Upper lobe of right lung (tissue), 1 donor: Measurements from ENCODE around the gene DCUN1D4. TPM values are rescaled to one million over a fixed set of nuclear protein-coding genes. Genes with fewer than 3 reads are reported as not detected.

ENCODE experiments used
- ATAC-seq: fragments of 200-7000 bp; cut with Tn5 transposase; one replicate; pipeline ENCODE4 v1.9.1; 2020; ENCODE audit warnings: mild to moderate bottlenecking, moderate library complexity
- DNase-seq: peaks from one replicate; pipeline ENCODE4 v3.0.0-alpha.2; 2020
- H3K27ac ChIP-seq: fragments of 200-600 bp; one replicate; pipeline ENCODE4 v1.8.0; 2022
- H3K27me3 ChIP-seq: fragments of 200-600 bp; one replicate; pipeline ENCODE4 v1.8.0; 2022; ENCODE audit warnings: mild to moderate bottlenecking
- H3K36me3 ChIP-seq: fragments of 200-600 bp; one replicate; pipeline ENCODE4 v1.8.0; 2022
- H3K4me1 ChIP-seq: fragments of 200-600 bp; one replicate; pipeline ENCODE4 v1.8.0; 2022
- H3K4me3 ChIP-seq: fragments of 200-600 bp; one replicate; pipeline ENCODE4 v1.8.0; 2022; ENCODE audit warnings: mild to moderate bottlenecking
- H3K9me3 ChIP-seq: fragments of 200-600 bp; one replicate; pipeline ENCODE4 v1.8.0; 2022
- intact Hi-C: fragments of 100-400 bp; cut with DNase I; formaldehyde crosslinking; loops from one replicate; pipeline ENCODE4 v1.11.0; 2022
- total RNA-seq: library from RNA; stranded (reverse); fragmentation: NEBNext Ultra II Directional; extraction: Animal tissue kit (Norgen Biotek cat#: 25700); gene quantifications from one replicate; pipeline ENCODE4 v1.2.1, GENCODE V29; 2021
- TF ChIP-seq, protein P1 (sequence below): fragments of 200-600 bp; IDR thresholded peaks from one replicate; pipeline ENCODE4 v1.8.0; 2022; ENCODE audit warnings: antibody characterized with exemption
- donor health status: DM: no; HTN: yes; CAD: no; lungs with severe emphysema.

The DCUN1D4 gene
- total RNA-seq, 1 donor from 2014 or later, result 42.7 TPM

DNA sequence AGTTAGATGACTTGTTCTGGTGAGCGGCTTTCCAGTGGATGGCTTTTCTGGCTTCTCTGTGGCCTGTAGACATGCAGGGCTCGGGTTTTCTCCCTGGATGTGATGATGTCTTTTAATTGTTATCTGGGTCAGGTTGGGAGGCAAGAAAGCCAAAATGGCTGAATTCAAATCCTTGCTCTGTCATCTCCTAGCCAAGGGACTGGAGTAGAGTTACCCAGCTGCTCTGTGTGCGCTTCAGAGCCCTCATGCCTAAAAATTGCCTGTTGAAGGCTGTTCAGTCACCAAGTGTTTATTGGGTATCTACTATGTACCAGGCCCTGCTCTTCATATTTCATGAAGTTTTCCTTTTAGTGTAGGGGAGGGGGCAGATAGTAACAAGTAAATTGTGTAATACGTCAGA lies 7.3 kb downstream of the DCUN1D4 start:
- TF ChIP-seq, protein P1, sequence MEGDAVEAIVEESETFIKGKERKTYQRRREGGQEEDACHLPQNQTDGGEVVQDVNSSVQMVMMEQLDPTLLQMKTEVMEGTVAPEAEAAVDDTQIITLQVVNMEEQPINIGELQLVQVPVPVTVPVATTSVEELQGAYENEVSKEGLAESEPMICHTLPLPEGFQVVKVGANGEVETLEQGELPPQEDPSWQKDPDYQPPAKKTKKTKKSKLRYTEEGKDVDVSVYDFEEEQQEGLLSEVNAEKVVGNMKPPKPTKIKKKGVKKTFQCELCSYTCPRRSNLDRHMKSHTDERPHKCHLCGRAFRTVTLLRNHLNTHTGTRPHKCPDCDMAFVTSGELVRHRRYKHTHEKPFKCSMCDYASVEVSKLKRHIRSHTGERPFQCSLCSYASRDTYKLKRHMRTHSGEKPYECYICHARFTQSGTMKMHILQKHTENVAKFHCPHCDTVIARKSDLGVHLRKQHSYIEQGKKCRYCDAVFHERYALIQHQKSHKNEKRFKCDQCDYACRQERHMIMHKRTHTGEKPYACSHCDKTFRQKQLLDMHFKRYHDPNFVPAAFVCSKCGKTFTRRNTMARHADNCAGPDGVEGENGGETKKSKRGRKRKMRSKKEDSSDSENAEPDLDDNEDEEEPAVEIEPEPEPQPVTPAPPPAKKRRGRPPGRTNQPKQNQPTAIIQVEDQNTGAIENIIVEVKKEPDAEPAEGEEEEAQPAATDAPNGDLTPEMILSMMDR, result no peak
- no peak overlapping the region for H3K27ac ChIP-seq
- H3K27me3 ChIP-seq, result no peaks in the 10 kb centered on the region
- H3K4me1 ChIP-seq, result peaks cover 5% of the 10 kb centered on the region
- no peaks in the 10 kb centered on the region for H3K9me3 ChIP-seq
- intact Hi-C loops, result no loop called here
- ATAC-seq (no peak), DNase-seq (no peak)
- H3K36me3 ChIP-seq, result no peaks in the 10 kb centered on the region
- H3K4me3 ChIP-seq, result no peak overlapping the region

DNA sequence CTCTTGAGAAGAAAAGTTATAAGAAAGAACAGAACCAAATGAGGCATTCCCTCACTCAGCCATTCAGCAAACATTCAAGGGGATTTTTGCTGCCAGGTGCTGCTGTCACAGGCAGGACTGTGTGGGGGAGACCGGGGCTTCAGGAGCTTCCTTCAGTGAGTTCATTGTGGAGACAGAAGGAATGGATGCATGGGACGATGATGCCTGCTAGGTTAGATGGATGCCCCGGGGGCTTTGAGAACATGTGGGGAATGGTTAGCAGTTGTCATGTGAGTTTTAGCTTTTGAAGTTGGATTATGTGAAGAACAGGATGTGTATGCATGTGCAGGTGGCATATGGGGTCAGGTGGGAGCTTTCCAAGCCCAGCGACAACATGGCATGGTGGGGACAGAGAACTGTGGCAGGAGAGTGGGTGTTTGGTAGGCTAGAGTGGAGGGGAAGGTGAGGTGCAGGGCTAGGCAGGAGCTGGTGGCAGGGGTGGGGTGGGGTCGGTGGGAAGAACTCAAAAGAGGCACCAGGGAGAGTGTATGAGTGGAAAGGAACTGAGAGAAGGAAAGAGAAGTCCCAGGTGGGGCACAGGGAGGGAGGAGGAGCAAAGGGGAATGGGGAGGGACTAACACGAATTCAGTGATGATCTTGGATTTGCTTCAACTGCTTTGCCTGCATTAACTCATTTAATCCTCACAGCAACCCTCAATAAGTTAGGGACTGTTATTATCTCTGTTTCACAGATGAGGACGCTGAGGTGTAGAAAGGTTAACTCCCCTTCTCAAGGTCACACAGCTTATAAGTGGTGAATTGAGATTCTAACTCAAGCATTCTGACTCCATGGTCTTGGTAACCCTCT lies 8.4 kb downstream of the DCUN1D4 start:
- Histone ChIP-seq H3K27ac (no peak overlapping the region), H3K36me3 (no peaks in the 10 kb centered on the region), H3K9me3 (no peaks in the 10 kb centered on the region), H3K27me3 (no peaks in the 10 kb centered on the region), H3K4me3 (no peak overlapping the region), H3K4me1 (peaks cover 3% of the 10 kb centered on the region)
- ATAC-seq, result no peak
- intact Hi-C loops, result no loop called here
- DNase-seq, result no peak
- TF ChIP-seq, protein P1, result no peak

DNA sequence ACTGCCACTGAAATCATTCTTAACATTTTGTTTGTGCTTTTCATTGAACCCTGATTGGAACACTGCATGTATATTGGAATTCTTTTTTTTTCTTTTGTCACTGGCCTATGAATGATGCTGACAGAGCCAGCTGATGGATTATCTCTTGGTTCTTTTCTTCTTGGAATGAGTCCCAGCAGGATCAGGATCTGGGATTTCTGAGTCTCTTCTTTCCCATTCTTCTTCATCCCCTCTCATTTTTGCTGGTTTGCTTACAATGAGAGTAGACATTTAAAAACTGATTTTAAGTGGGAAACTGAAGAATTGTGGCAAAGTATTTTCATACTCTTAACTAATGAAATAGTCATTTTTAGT lies 9.0 kb downstream of the DCUN1D4 start:
- no peak for DNase-seq
- no peak overlapping the region for H3K4me3 ChIP-seq
- no peak for ATAC-seq
- TF ChIP-seq, protein P1, result no peak
- no peaks in the 10 kb centered on the region for H3K9me3 ChIP-seq
- no peak overlapping the region for H3K27ac ChIP-seq
- no peaks in the 10 kb centered on the region for H3K36me3 ChIP-seq
- no peaks in the 10 kb centered on the region for H3K27me3 ChIP-seq
- H3K4me1 ChIP-seq, result peaks cover 3% of the 10 kb centered on the region
- intact Hi-C loops, result no loop called here

DNA sequence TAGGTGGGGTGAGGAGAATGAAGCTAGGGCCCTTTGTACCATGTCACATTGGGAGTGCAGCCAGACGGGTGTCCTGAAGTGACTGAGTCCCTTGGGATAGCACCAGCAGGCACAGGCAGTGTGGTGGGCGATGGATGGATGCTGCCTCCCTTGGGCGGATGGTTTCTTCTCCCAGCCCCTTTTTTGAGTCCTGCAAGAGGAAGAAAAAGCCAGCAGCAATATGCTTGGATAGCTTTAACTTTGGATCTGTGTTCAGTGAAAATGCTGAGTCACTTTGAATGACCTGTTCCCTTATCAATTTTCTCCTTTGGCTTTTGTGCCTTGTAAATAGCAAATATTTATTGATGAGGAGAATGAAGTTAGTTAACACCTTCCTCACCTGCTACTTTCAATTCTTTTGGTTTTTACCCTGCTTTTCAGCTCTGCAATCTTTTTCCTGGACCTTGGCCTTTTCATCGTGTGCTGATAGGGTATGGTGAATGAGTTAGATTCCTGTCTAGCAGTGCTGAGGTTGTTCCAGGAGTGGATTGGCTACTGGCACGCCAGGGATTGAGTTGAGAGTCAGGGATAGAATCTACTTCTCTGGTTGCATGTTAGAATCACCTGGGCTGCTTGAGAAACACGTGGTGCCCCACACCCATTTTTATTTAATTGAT lies 10.2 kb downstream of the DCUN1D4 start:
- no peak for ATAC-seq
- intact Hi-C loops, result no loop called here
- no peak overlapping the region for H3K4me3 ChIP-seq
- no peak for DNase-seq
- H3K36me3 ChIP-seq, result no peaks in the 10 kb centered on the region
- H3K9me3 ChIP-seq, result no peaks in the 10 kb centered on the region
- H3K4me1 ChIP-seq, result peaks cover 3% of the 10 kb centered on the region
- TF ChIP-seq, protein P1, result no peak
- no peak overlapping the region for H3K27ac ChIP-seq
- no peaks in the 10 kb centered on the region for H3K27me3 ChIP-seq

DNA sequence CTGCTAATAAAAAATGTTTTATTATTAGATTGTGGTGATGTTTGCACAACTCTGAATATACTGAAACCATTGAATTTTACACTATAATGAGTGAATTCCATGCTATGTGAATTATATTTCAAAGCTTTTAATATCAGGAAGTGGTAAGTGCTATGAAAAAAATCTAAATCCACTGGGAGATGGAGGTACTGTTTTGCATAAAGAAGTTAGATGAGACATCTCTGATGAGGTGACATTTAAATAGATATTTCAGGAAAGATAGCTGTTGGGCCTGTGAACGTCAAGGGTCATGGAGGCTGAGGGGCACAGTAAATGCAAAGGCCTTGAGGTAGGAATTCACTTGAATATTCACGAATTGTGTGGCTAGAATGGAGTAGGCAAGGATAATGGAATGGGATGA lies 12.3 kb downstream of the DCUN1D4 start:
- Histone ChIP-seq H3K4me1 (peaks cover 12% of the 10 kb centered on the region), H3K4me3 (no peak overlapping the region), H3K27me3 (no peaks in the 10 kb centered on the region), H3K9me3 (no peaks in the 10 kb centered on the region), H3K27ac (no peak overlapping the region), H3K36me3 (no peaks in the 10 kb centered on the region)
- ATAC-seq (no peak), DNase-seq (no peak)
- intact Hi-C loops, result no loop called here
- TF ChIP-seq, protein P1, result no peak
